SKM-1 (cell line): ENCODE measurements around the gene UBFD1.
"Not testable (repeated sequence)": the region's sequence is repeated elsewhere in the genome, so short reads cannot be mapped to it uniquely, and the experiment has no call there.

Source experiments
- DNase-seq: peaks from one replicate; lab custom pipeline; 2025; ENCODE audit not compliant: unreplicated experiment; lab: John Stamatoyannopoulos, UW

The UBFD1 gene

DNA sequence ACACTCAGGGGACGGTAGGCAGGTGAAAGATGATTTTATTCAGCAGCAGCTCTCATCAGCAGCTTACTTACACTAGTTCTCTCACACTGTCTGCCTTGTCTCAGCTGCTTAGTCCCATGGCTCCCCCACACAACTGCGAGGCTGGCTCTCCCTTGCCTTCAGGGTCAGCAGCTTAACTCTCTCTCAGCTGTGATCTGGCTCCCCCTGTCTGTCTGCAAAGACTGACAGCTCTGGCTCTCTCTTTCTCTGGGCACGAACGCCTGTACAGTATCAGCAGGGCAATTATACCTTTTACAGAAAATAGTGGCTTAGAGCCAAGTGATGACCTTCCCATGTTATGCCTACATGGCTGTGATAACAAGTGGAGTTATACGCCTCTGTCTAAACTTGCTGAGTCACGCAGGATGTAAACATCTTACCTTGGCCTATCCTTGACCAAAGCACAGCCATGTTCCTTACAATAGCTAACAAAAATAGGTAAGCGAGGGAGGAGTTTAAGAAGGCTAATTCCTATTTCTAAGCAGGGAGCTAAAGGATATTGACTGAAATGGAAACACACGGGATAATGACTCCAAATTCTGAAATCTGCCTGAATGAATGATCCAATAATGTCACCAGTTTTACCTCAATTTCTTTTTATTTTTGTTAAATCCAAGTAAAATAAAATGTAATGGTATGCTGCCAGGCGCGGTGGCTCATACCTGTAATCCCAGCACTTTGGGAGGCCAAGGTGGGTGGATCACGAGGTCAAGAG lies 39.7 kb downstream of the UBFD1 start:
- DNase-seq: no peak

GRCh38 chr16:23607726-23608125 lies 50.2 kb downstream of the UBFD1 start:
- DNase-seq: no peak

GRCh38 chr16:23608194-23608593 lies 50.7 kb downstream of the UBFD1 start:
- no peak for DNase-seq

DNA sequence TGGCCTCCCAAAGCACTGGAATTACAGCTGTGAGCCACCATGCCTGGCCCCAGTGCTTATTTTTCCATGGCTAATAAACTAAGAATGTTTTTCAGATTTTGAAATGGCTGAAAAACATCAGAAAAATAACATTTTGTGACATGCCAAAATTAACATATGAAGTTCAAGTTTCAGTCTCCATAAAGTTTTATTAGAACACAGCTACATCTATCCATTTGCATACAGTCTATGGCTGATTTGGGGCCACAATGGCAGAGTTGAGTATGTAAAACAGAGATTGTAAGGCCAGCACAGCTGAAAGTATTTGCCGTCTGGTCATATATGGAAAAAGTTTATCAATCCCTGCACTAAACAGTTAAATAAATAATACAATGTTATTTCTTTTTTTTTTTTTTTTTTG lies 52.4 kb downstream of the UBFD1 start:
- no peak for DNase-seq

DNA sequence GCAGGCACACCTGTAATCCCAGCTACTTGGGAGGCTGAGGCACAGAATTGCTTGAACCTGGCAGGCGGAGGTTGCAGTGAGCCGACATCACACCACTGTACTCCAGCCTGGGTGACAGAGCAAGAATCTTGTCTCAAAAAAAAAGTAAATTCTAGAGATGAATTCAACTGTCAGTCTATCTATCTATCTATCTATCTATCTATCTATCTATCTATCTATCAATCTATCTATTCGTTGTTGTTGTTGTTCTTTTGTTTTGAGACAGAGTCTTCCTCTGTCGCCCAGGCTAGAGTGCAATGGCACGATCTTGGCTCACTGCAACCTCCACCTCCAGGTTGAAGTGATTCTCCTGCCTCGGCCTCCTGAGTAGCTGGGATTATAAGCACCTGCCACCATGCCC lies 53.4 kb downstream of the UBFD1 start:
- not testable (repeated sequence) for DNase-seq

DNA sequence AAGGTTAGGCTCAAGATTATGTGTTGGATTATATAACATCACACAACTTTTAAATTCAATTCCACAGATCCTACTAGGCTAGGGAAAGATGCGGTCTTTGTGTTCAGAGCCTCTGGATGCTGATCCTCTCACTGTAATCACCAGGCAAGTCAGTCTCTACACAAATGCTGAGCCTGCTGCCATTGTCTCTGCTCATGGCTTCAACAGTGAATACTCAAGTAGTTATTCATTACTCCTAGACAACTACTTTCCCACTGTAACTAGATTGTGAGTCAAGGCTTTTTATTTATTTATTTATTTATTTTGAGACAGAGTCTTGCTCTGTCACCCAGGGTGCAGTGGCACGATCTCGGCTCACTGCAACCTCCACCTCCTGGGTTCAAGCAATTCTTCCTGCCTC lies 54.4 kb downstream of the UBFD1 start:
- DNase-seq: no peak

- DNase-seq: no peak
These were observed 58.3 kb downstream of the UBFD1 start for GRCh38 chr16:23615805-23616204.
